NCI-H1092 treated with DMSO at 0.1 percent for 48 hours (cell line): ENCODE results near the gene NHSL1.
"Not testable (repeated sequence)": the region's sequence is repeated elsewhere in the genome, so short reads cannot be mapped to it uniquely, and the experiment has no call there.

ENCODE experiments used
- DNase-seq: peaks from one replicate; lab custom pipeline; 2025; lab: John Stamatoyannopoulos, UW

The NHSL1 gene

GRCh38 chr6:138428944-138429598 lies 70.2 kb downstream of the NHSL1 start:
- DNase-seq = peak; percentile 43

DNA sequence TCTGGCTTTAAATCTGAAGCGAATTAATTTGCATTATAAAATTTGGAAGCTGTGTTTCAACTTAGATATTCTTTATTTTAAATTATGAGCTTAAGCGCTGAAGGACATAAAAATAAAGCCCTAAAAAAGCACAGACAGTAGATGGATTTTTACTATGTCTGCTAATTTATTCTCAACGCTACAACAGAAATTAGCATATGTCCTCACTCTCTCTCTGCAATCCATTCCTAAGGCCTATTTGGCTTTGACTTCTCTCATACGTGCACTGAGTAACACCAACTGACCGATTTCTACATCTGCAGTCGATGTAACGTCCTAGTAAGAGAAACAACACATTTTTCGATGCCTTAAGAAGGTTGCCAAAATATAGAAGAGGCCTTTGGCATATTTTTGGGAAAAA lies 71.6 kb downstream of the NHSL1 start:
- DNase-seq = no peak

DNA sequence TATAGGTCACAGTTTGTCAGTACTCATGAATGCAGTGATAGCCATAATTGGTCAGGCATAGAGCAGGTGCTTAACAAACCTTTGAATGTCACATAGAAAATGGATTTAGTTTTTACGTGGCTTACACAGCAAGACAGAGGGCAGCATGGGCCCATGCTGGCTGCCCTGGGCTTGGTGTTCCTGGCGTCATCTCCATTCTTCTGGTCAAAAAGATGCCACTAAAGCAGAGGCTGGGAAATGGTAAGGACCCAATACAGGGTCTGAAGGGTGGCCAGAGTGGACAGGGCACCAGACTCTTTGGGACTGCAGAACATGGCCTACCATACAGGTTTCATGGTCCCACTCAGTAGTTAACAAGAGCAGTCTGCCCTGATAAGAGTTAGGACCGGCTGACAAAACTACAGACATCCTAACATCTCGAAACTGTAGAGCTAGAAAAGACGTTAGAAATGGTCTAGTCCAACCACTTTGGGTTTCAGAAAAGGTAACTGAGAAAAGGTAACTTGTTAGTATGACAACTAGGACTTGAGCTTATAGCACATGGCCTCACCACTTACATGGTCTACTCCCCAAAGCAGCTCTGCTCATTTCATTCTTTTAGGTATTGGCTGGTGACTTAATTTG lies 72.7 kb downstream of the NHSL1 start:
- DNase-seq = no peak

DNA sequence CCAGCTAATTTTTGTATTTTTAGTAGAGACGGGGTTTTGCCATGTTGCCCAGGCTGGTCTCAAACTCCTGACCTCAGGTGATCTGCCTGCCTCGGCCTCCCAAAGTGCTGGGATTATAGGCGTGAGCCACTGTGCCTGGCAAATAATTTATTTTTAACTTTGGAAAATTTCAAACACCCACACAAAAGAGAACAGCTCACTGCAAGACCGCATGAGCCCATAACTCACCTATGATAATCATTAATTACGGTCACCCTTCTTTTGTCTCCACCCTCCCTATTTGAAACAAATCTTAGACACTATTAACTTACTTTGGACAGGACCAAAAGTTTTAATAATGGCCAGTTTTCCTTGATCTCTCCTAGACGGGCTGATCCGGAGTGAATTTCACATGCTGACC lies 74.0 kb downstream of the NHSL1 start:
- not testable (repeated sequence) for DNase-seq

GRCh38 chr6:138424004-138424904 lies 75.0 kb downstream of the NHSL1 start:
- DNase-seq = no peak

DNA sequence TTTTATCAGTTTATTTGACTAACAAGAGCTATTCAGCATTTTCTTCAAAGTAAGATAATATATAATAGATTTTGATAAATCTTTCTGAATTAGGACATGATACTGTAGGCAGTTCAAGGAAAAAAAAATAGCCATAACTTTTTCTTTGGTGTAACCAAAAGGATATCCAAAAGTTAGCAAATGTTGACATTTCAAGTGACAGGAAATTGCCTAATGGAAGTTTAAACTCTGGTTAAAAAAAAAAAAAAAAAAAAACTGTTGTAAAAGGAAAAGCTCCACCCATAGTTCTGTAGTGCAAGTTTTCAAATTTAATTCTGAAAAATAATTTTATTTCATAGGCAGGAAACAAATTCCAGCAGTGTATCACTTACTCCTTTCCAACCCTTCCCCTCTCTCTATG lies 76.4 kb downstream of the NHSL1 start:
- DNase-seq = no peak

- no peak for DNase-seq
Observed at GRCh38 chr6:138421608-138422007, 77.7 kb downstream of the NHSL1 start.

DNA sequence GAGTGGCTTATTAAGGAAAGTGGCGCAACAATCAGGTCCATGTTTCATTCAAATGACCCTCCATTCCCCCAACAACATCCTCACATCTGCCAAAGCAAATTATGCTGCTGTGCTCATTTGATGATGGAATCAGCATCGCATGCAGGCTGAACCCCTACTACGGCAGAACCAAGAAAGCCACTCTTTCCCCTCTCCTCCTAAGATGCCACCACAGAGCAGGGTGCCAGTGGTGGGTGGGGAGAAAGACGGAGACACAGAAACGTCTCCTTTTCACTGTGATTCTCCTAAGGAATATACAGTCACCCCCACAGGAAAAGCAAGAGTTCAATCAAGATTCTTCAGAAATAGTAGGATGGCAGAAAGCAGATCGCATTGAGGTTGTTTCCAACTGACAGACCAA lies 78.2 kb downstream of the NHSL1 start:
- no peak for DNase-seq

DNA sequence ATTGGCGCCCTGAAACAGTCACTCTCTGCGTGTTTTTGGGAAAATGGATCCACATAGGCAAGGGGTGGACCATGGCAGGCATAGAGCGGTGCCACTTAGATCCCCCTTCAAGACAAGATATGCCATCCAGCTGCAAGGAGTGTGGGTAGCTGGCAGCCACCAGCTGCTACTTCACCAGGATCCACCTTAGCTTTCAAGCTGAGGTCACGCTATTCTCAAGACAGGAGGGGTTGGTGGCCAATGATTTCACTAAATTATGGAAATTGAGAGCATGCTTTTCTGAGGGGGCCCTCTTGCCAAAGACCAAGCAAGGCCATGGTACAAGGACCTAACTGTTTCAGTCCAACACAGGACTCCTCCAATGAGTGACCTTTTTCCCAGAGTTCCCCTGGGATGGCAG lies 78.9 kb downstream of the NHSL1 start:
- no peak for DNase-seq

DNA sequence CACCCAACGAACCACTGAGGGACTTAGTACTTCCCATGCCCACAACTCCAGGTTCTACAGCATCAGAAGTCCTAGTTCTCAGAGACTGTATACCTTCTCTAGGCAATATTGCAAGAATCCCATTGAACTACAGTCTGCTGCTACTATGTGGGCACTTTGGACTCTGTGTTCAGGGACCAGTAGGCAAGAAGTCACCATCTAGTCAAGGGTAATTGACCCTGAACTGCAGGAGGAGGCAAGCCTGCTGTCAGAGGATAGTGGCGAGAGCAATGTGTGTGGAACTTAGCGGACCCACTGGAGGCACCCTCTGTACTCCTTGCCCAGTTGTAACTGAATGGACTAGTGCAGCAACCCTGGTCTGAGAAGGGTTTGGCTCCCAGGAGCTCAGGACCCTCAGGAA lies 79.5 kb downstream of the NHSL1 start:
- no peak for DNase-seq

GRCh38 chr6:138418118-138418742 lies 81.1 kb downstream of the NHSL1 start:
- DNase-seq = no peak

DNA sequence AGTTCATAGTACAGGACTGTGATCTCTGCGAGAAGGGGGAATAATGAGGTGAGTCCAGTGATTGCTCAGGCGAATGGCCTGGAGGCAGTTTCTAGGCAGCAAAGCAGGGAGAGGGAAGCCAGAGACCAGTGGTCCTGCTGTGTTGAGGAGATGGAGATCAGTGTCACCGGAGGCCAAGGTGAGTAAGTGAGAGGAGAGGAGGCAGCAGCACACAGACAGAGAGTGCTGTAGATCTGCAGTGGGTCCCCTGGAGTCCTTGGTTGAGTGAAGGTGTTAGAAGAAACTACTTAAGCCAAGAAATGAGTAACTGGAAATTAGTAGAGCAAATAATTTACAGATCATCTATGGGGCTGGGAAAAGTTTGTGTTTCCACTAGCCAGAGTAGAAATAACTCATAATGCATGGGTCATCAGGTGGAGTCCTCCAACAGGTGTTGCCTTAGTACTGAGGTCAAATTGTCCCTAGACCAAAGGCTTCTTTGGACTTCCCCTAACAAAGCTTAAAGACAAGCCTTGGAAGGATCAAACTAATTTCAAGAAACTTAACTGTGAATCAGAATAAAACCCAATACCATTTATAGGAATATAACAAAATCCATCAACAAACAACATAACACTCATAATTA lies 81.7 kb downstream of the NHSL1 start:
- DNase-seq = no peak

DNA sequence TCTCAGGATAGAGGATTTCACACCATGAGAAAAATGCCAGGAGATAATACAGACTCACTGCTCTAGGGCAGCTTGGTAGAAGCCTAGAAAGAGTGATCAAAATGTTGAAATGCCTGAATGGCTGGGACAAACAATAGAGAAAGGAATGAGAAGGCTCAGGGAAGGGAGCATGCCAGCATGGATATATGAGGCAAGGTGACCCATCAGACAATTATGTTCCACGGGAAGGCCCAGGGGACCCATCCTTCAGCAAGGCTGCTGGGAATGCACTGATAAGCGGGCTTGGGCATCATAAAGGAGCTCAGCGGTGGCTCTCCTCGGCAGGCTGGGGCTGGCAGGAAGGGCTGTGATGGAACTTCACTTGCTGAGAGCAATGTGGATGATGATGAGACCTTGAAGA lies 83.1 kb downstream of the NHSL1 start:
- no peak for DNase-seq

DNA sequence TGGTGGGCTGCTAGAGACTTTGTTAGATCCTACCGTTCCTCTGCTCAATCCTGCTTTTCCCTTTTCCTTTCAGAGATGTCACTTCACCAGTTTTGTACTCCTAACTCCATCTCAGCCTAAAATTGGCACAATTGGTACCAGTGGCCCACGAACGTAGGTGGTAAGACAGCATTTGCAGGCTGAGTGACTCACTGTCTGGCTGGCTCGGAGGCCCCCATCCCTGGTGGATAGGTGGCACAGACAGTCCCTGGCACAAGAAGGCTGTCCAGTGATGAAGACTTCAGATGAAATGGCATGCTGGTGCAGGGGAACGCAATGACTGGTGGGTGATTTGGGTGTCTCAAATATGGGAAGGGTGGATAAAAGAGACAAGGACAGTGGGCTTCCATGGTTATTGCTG lies 84.2 kb downstream of the NHSL1 start:
- DNase-seq = no peak

- DNase-seq = no peak
Observed at GRCh38 chr6:138410972-138411880, 88.1 kb downstream of the NHSL1 start.

DNA sequence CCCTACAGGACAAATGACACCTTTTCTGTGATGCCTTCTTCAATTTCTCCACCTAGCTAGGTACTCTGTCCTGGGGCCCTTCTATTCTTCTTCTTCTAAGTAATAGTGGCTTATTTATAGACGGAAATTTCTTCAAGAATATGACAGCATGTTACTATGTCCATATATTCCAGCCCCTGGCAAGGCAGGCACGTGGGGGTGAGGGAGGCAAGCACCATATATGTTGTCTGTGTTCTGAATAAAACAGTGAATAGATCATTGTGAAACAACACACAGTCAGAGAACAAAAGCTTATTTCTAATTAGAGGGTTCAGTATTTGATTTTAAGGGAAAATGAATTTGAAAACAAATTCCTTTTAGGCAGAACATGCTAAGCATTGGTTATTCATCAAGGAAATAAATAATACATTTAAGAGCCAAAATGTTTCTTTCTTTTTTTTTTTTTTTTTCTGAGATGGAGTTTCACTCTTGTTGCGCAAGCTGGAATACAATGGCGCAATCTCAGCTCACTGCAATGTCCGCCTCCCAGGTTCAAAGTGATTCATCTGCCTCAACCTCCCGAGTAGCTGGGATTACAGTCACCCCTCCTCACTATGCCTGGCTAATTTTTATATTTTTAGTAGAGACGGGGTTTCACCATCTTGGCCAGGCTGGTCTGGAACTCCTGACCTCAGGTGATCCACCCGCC lies 89.1 kb downstream of the NHSL1 start:
- DNase-seq = no peak

DNA sequence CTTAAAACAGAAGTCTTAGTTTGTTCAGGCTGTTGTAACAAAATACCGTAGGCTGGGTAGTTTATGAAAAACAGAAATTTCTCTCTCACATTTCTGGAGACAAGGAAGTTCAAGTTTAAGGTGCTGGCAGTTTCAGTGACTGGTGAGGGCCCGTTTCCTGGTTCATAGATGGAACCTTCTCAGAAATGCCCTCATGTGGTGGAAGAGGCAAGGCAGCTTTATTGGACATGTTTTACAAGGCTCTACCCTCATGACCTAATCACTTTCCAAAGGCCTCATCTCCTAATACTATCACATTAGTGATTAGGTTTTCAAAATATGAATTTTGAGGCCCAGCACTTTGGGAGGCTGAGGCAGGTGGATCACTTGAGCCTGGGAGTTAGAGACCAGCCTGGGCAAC lies 92.9 kb downstream of the NHSL1 start:
- DNase-seq = no peak

DNA sequence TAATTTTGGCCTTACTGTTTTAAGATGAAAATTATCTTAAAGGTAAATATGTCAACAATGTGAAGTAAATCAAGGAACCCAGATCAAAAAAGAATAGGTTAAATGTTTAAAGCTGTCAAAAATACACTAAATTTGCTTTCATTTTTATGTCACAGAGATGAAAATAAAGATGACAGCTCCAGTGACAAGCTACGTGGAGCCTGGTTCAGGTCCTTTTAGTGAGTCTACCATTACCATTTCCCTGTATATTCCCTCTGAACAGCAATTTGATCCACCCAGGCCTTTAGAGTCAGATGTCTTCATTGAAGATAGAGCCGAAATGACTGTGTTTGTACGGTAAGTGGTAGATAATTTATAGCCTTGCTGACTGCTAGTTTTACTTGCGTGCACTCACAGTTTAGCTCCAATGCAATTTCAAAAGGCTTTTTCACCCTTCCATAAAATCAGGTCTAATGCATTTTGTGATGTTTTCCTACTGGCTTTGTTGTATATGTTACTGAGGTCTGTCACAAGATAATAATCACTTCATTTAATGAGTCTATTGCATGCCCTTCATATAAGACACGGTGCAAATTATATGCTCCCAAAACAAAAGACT lies 93.4 kb downstream of the NHSL1 start:
- DNase-seq = no peak

DNA sequence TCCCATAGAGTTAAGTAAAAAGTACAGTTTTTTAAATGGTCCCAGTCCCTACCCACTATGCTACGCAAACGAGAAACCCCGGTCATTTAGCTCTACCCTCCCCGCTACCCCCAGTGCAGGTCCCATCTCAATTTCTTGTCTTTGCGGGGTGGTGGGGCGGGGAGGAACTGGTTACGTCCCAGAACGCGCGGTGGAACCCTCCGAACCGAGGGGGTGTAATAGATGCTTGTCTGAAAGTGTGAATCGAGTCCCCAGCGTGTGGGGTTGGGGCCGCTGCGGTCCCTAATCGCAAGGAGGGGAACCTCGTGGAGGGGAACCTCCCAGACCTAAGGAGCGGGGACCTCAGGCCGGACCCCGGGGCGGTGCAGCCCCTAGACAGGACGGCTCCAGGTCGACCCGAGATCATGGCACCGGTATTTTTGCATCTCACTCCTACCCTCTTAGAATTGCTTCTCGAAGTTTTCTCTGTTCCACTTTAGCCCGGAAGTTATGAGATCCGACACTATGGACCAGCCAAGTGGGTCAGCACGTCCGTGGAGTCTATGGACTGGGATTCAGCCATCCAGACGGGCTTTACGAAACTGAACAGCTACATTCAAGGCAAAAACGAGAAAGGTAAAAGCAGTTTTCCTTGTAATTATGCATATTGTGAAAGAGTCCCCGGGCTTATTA lies 94.5 kb downstream of the NHSL1 start:
- DNase-seq = no peak
